PC-3 (cell line): ENCODE results near the gene LY6G6F. TPM values are rescaled to one million over a fixed set of nuclear protein-coding genes. Genes with fewer than 3 reads are reported as not detected.

Experiments
- ATAC-seq: fragments of 200-7000 bp; cut with Tn5 transposase; 2 replicates; pipeline ENCODE4 v1.9.1; 2020; ENCODE audit warnings: mild to moderate bottlenecking, moderate library complexity
- BruUV-seq: library from RNA; stranded (reverse); fragments of 400-500 nt; replicated peaks from 2 replicates; lab custom pipeline; 2021; lab: Mats Ljungman, UMichigan
- CTCF ChIA-PET: fragments of 300-600 bp; sonication (Branson Sonifier 250); formaldehyde crosslinking; loops from one replicate; lab custom pipeline; 2022; ENCODE audit warnings: antibody characterized with exemption; lab: Charles Lee
- POLR2A ChIA-PET: fragments of 300-600 bp; sonication (Branson Sonifier 250); formaldehyde crosslinking; loops from one replicate; lab custom pipeline; 2022; ENCODE audit warnings: antibody characterized with exemption; ENCODE audit not compliant: unreplicated experiment; lab: Charles Lee
- DNase-seq: peaks from one replicate; pipeline ENCODE4 v3.0.0-alpha.2; 2015
- H2AFZ ChIP-seq: fragments of 300-600 bp; sonication (generic); 2 replicates; pipeline ENCODE4 v1.6.0; 2016; ENCODE audit warnings: antibody characterized with exemption, low read length
- H3F3A ChIP-seq: fragments of 300-600 bp; sonication (generic); one replicate; pipeline ENCODE4 v1.6.0; 2017; ENCODE audit warnings: antibody characterized with exemption, low read length, control low read depth, mild to moderate bottlenecking; ENCODE audit not compliant: unreplicated experiment
- H3K27ac ChIP-seq: fragments of 300-600 bp; sonication (generic); 2 replicates; pipeline ENCODE4 v1.5.1; 2016; ENCODE audit warnings: mild to moderate bottlenecking, low read length
- H3K27me3 ChIP-seq: fragments of 300-600 bp; sonication (generic); 2 replicates; pipeline ENCODE4 v1.6.1; 2016; ENCODE audit warnings: low read length, mixed read lengths
- H3K36me3 ChIP-seq: fragments of 300-600 bp; sonication (generic); 2 replicates; pipeline ENCODE4 v1.6.1; 2016; ENCODE audit warnings: low read depth, mixed run types, low read length, mixed read lengths
- H3K4me1 ChIP-seq: fragments of 300-600 bp; sonication (generic); 2 replicates; pipeline ENCODE4 v1.5.1; 2016; ENCODE audit warnings: low read length; ENCODE audit not compliant: insufficient read depth
- H3K4me2 ChIP-seq: fragments of 300-600 bp; sonication (generic); 2 replicates; pipeline ENCODE4 v1.6.0; 2016; ENCODE audit warnings: low read length
- H3K4me3 ChIP-seq: fragments of 300-600 bp; sonication (generic); 2 replicates; pipeline ENCODE4 v1.5.1; 2016; ENCODE audit warnings: mild to moderate bottlenecking, low read length, mixed read lengths
- H3K79me2 ChIP-seq: fragments of 300-600 bp; sonication (generic); 2 replicates; pipeline ENCODE4 v1.6.1; 2017; ENCODE audit warnings: low read length, mixed read lengths
- H3K9ac ChIP-seq: fragments of 300-600 bp; sonication (generic); 2 replicates; pipeline ENCODE4 v1.6.0; 2016; ENCODE audit warnings: mild to moderate bottlenecking, low read length
- H3K9me2 ChIP-seq: fragments of 300-600 bp; sonication (generic); replicated peaks from 2 replicates; pipeline ENCODE4 v1.6.1; 2016; ENCODE audit warnings: mixed run types, low read length, mixed read lengths
- H3K9me3 ChIP-seq: fragments of 300-600 bp; sonication (generic); 2 replicates; pipeline ENCODE4 v1.6.1; 2016; ENCODE audit warnings: low read length, mixed read lengths
- H4K20me1 ChIP-seq: fragments of 300-600 bp; sonication (generic); 2 replicates; pipeline ENCODE4 v1.6.1; 2016; ENCODE audit warnings: low read length, mixed read lengths
- CTCF ChIP-seq: fragments of 300-600 bp; sonication (generic); conservative IDR thresholded peaks from 2 replicates; pipeline ENCODE4 v1.5.1; 2017; ENCODE audit warnings: antibody characterized with exemption, low read depth, mild to moderate bottlenecking, low read length
- EZH2 ChIP-seq: fragments of 300-600 bp; sonication (generic); IDR thresholded peaks from one replicate; pipeline ENCODE4 v1.6.1; 2017; ENCODE audit warnings: antibody characterized with exemption, mild to moderate bottlenecking, low read length; ENCODE audit not compliant: unreplicated experiment
- EZH2phosphoT487 ChIP-seq: fragments of 300-600 bp; sonication (generic); IDR thresholded peaks from 2 replicates; pipeline ENCODE4 v1.6.1; 2018; ENCODE audit warnings: mild to moderate bottlenecking, antibody characterized with exemption, low read length, borderline replicate concordance
- intact Hi-C: fragments of 100-400 bp; cut with micrococcal nuclease; formaldehyde crosslinking; loops from 2 replicates; pipeline ENCODE4 v1.9.0; 2023
- total RNA-seq: library from RNA; depleted of rRNA; stranded (reverse); fragments of >200 nt; gene quantifications from 2 replicates; pipeline ENCODE4 v1.2.3, GENCODE V29; 2014

The LY6G6F gene
- total RNA-seq, 1 experiment from 2014 or later = not detected

DNA sequence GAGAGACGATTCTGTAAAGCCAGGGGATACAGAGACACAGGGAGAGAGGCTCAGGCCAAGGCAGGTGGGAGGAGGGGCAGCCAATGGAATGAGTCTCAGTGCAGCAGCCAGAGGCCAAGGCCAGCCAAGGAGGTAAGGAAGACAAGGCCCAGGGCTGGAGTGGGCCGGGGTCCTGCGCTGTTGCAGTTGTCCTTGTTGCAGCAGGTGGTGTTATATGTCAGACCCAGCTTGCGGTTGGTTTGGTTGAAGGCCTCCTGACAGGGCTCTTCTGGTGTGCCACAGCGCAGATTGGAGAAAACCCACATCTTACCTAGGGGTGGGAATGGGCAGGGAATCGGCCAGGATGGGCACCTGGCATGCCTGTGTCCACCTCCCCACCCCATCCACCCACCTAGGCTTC lies 12.3 kb downstream of the LY6G6F start:
- Histone ChIP-seq H2AFZ (no peak overlapping the region), H3K27me3 (no peaks in the 10 kb centered on the region), H3K4me3 (no peak overlapping the region), H3K9me3 (no peaks in the 10 kb centered on the region), H3K9ac (no peak overlapping the region), H3K4me1 (peaks cover 29% of the 10 kb centered on the region), H3K36me3 (no peaks in the 10 kb centered on the region), H4K20me1 (no peaks in the 10 kb centered on the region), H3K9me2 (no peaks in the 10 kb centered on the region), H3F3A (no peaks in the 10 kb centered on the region), H3K4me2 (peak overlapping the region; percentile 58), H3K27ac (peak overlapping the region; percentile 51), H3K79me2 (no peaks in the 10 kb centered on the region)
- no peak for ATAC-seq
- ChIA-PET CTCF (interaction anchor here (0.6 kb wide), 1 partner anchor 47 kb away, joined by 3 read pairs; no protein-coding TSS in a partner anchor), POLR2A (no interaction called here)
- TF ChIP-seq EZH2phosphoT487 = no peak
- TF ChIP-seq CTCF = no peak
- TF ChIP-seq EZH2 = no peak
- intact Hi-C loops = loop anchor here (10.0 kb wide), 1 partner anchor 46 kb away; the partner anchor contains the start of gene SAPCD1
- DNase-seq = no peak
- BruUV-seq = no TSS peak

GRCh38 chr6:31720196-31720770 lies 13.6 kb downstream of the LY6G6F start:
- H3K9me3 ChIP-seq = no peaks in the 10 kb centered on the region
- peak; percentile 37 for DNase-seq
- intact Hi-C loops = no loop called here
- no peak overlapping the region for H3K9ac ChIP-seq
- ChIA-PET CTCF (no interaction called here), POLR2A (no interaction called here)
- BruUV-seq = no TSS peak
- H3K9me2 ChIP-seq = no peaks in the 10 kb centered on the region
- no peak for ATAC-seq
- no peak for TF ChIP-seq CTCF
- TF ChIP-seq EZH2 = no peak
- no peak for TF ChIP-seq EZH2phosphoT487
- no peaks in the 10 kb centered on the region for H3F3A ChIP-seq
- H3K36me3 ChIP-seq = no peaks in the 10 kb centered on the region
- no peak overlapping the region for H3K27ac ChIP-seq
- no peaks in the 10 kb centered on the region for H4K20me1 ChIP-seq
- no peak overlapping the region for H2AFZ ChIP-seq
- no peaks in the 10 kb centered on the region for H3K79me2 ChIP-seq
- no peak overlapping the region for H3K4me3 ChIP-seq
- H3K4me2 ChIP-seq = no peak overlapping the region
- H3K27me3 ChIP-seq = no peaks in the 10 kb centered on the region
- peaks cover 29% of the 10 kb centered on the region for H3K4me1 ChIP-seq

- no peaks in the 10 kb centered on the region for H3K9me3 ChIP-seq
- no peak for DNase-seq
- H4K20me1 ChIP-seq = no peaks in the 10 kb centered on the region
- H3K4me2 ChIP-seq = no peak within 1 kb of the TSS
- no peaks in the 10 kb centered on the region for H3K9me2 ChIP-seq
- H3K36me3 ChIP-seq = no peaks in the 10 kb centered on the region
- H2AFZ ChIP-seq = no peak within 1 kb of the TSS
- CTCF ChIA-PET = no interaction called here
- H3K9ac ChIP-seq = no peak within 1 kb of the TSS
- intact Hi-C loops = no loop called here
- H3K79me2 ChIP-seq = no peaks in the 10 kb centered on the region
- TF ChIP-seq EZH2 = no peak
- no peak for TF ChIP-seq CTCF
- H3K4me1 ChIP-seq = peaks cover 29% of the 10 kb centered on the region
- H3F3A ChIP-seq = no peaks in the 10 kb centered on the region
- no TSS peak for BruUV-seq
- H3K27ac ChIP-seq = no peak within 1 kb of the TSS
- H3K27me3 ChIP-seq = no peaks in the 10 kb centered on the region
- H3K4me3 ChIP-seq = no peak within 1 kb of the TSS
- ATAC-seq = no peak
- POLR2A ChIA-PET = interaction anchor here (0.6 kb wide), 1 partner anchor 55 kb away, joined by 6 read pairs; no protein-coding TSS in a partner anchor
Observed at GRCh38 chr6:31721351-31722020, 14.8 kb downstream of the LY6G6F start, which contains the start of gene LY6G6C. TSS of gene LY6G6C (minus strand) at chr6:31721746. CDS start at chr6:31721679, 67 bp downstream.
